ENCODE results near the gene BUD13. TPM values are rescaled to one million over a fixed set of nuclear protein-coding genes. Genes with fewer than 3 reads are reported as not detected.

Gene BUD13
- total and polyA plus RNA-seq, 9 of the 15 experiments (the other 6 are each of a cell fraction or from before 2014, with no cell fraction given): 9.5 to 34.1 (median 27.1) TPM

- TF ChIP-seq ZNF395 (CRISPR knock-in tag; IDR thresholded peaks at IDR 0.05) (peak; percentile 50), ZNF609 (CRISPR knock-in tag; IDR thresholded peaks at IDR 0.05; ENCODE audit: borderline replicate concordance) (no peak), ZNF175 (CRISPR knock-in tag; IDR thresholded peaks at IDR 0.05; ENCODE audit: low read depth) (peak; percentile 25; the same call in 1 of the 2 replicates), MAFG (tag; conservative IDR thresholded peaks at IDR 0.05) (no peak), TFE3 (CRISPR knock-in tag; IDR thresholded peaks at IDR 0.05) (no peak), MNT (conservative IDR thresholded peaks at IDR 0.05) (peak; percentile 26 to 77; a peak in 2 of 4 replicates), ZNF512 (tag; IDR thresholded peaks at IDR 0.05) (no peak), CAMTA2 (CRISPR knock-in tag; conservative IDR thresholded peaks at IDR 0.05) (no peak)
These were observed at the start of gene BUD13 (continued) for GRCh38 chr11:116772443-116773202.
